GM12878 (cell line): ENCODE data around the gene MYOCD. TPM values are rescaled to one million over a fixed set of nuclear protein-coding genes. Genes with fewer than 3 reads are reported as not detected.

Source experiments
- ATAC-seq: fragments of 200-7000 bp; cut with Tn5 transposase; 3 replicates; pipeline ENCODE4 v1.9.1; 2020; ENCODE audit warnings: mild to moderate bottlenecking, moderate library complexity
- BruUV-seq: library from RNA; stranded (reverse); fragments of 400-500 nt; replicated peaks from 2 replicates; lab custom pipeline; 2021; lab: Mats Ljungman, UMichigan
- CTCF ChIA-PET: fragments of 300-600 bp; sonication (Branson Sonifier 250); formaldehyde crosslinking; extraction: SDS; loops from one replicate; lab custom pipeline; 2021; ENCODE audit warnings: inconsistent platforms; lab: Yijun Ruan, JAX
- POLR2A ChIA-PET: fragments of 350-600 bp; formaldehyde crosslinking; extraction: SDS; loops from one replicate; lab custom pipeline; 2021; ENCODE audit warnings: inconsistent platforms; lab: Charles Lee
- RAD21 ChIA-PET: fragments of 300-600 bp; sonication (Branson Sonifier 250); formaldehyde crosslinking; loops from one replicate; lab custom pipeline; 2023; ENCODE audit warnings: antibody characterized with exemption; ENCODE audit not compliant: unreplicated experiment; lab: Charles Lee
- SMC1A ChIA-PET: fragments of 300-600 bp; sonication (Branson Sonifier 250); formaldehyde crosslinking; loops from one replicate; lab custom pipeline; 2023; ENCODE audit not compliant: unreplicated experiment, uncharacterized antibody; lab: Charles Lee
- DNase-seq: peaks from one replicate; pipeline ENCODE4 v3.0.0-alpha.2; 2011; ENCODE audit warnings: low read depth, low spot score
- FAIRE-seq: peaks from 3 replicates; lab custom pipeline; 2011; peaks lifted over from hg19 to GRCh38; lab: Jason Lieb, UNC
- H2AFZ ChIP-seq: 2 replicates; pipeline ENCODE4 v1.6.0; 2011; ENCODE audit warnings: low read depth, low read length, control low read depth; ENCODE audit not compliant: control insufficient read depth
- H3K27ac ChIP-seq: 2 replicates; pipeline ENCODE4 v1.5.1; 2011; ENCODE audit warnings: control low read depth; ENCODE audit not compliant: control insufficient read depth, insufficient read depth
- H3K27me3 ChIP-seq, 2 experiments: replicated peaks in 1 of 2; 2 replicates each; pipeline versions ENCODE4 v1.6.0 to v1.6.1; 2011; ENCODE audit warnings: low read length in 1 of 2; ENCODE audit not compliant: control insufficient read depth in 2 of 2, insufficient read depth in 2 of 2
- H3K36me3 ChIP-seq, 2 experiments: 2 replicates each; pipeline ENCODE4 v1.5.1; 2011; ENCODE audit warnings: low read length in 1 of 2; ENCODE audit not compliant: control insufficient read depth in 2 of 2, insufficient read depth in 2 of 2
- H3K4me1 ChIP-seq: 2 replicates; pipeline ENCODE4 v1.6.1; 2011; ENCODE audit warnings: mild to moderate bottlenecking, low read length, moderate library complexity, mixed read lengths; ENCODE audit not compliant: control insufficient read depth, insufficient read depth
- H3K4me2 ChIP-seq: 2 replicates; pipeline ENCODE4 v1.6.0; 2011; ENCODE audit warnings: control low read depth; ENCODE audit not compliant: control insufficient read depth, insufficient read depth
- H3K4me3 ChIP-seq: fragments of 200-600 bp; sonication (generic); 2 replicates; pipeline ENCODE4 v1.5.1; 2016
- H3K79me2 ChIP-seq: 2 replicates; pipeline ENCODE4 v1.6.0; 2011; ENCODE audit warnings: low read length; ENCODE audit not compliant: control insufficient read depth, insufficient read depth
- H3K9ac ChIP-seq: 2 replicates; pipeline ENCODE4 v1.8.0; 2011; ENCODE audit warnings: low read length, control low read depth, mixed read lengths; ENCODE audit not compliant: control insufficient read depth, insufficient read depth
- H3K9me3 ChIP-seq: replicated peaks from 3 replicates; pipeline ENCODE4 v1.5.1; 2011; ENCODE audit warnings: mild to moderate bottlenecking, low read length; ENCODE audit not compliant: control insufficient read depth, insufficient read depth
- H4K20me1 ChIP-seq: 2 replicates; pipeline ENCODE4 v1.6.0; 2011; ENCODE audit not compliant: control insufficient read depth, insufficient read depth
- ASH2L ChIP-seq: fragments of 300-600, 200-600 bp; sonication (generic); IDR thresholded peaks from 2 replicates; pipeline ENCODE4 v1.6.1; 2017; ENCODE audit warnings: low read depth, mild to moderate bottlenecking, borderline replicate concordance
- FOS ChIP-seq: IDR thresholded peaks from 3 replicates; pipeline ENCODE4 v1.6.1; 2011; ENCODE audit warnings: borderline replicate concordance; ENCODE audit not compliant: insufficient read length; ENCODE audit errors: extremely low read depth
- LARP7 ChIP-seq: fragments of 450-650 bp; IDR thresholded peaks from 2 replicates; pipeline ENCODE4 v1.6.1; 2017; ENCODE audit warnings: mild to moderate bottlenecking
- NFXL1 ChIP-seq: fragments of 450-650 bp; IDR thresholded peaks from 2 replicates; pipeline ENCODE4 v1.6.1; 2017; ENCODE audit warnings: antibody characterized with exemption, mild to moderate bottlenecking, borderline replicate concordance
- POU2F2 ChIP-seq: IDR thresholded peaks from 3 replicates; pipeline ENCODE4 v1.6.1; 2011; ENCODE audit warnings: low read depth, mild to moderate bottlenecking, low read length, borderline replicate concordance
- RCOR1 ChIP-seq: conservative IDR thresholded peaks from 2 replicates; pipeline ENCODE4 v1.6.1; 2012; ENCODE audit warnings: low read depth, low read length, improper control_type of control experiment
- SIX5 ChIP-seq: IDR thresholded peaks from 2 replicates; pipeline ENCODE4 v1.6.1; 2011; ENCODE audit warnings: mild to moderate bottlenecking, low read depth, low read length, moderate library complexity; ENCODE audit not compliant: severe bottlenecking
- SMAD1 ChIP-seq: fragments of 450-650 bp; IDR thresholded peaks from 2 replicates; pipeline ENCODE4 v1.6.1; 2018; ENCODE audit warnings: mild to moderate bottlenecking, low read depth; ENCODE audit not compliant: partially characterized antibody
- SMC3 ChIP-seq: IDR thresholded peaks from 2 replicates; pipeline ENCODE4 v1.6.1; 2011; ENCODE audit warnings: low read length, improper control_type of control experiment, borderline replicate concordance
- SUPT20H ChIP-seq: IDR thresholded peaks from 2 replicates; pipeline ENCODE4 v1.6.1; 2011; ENCODE audit warnings: low read depth, mild to moderate bottlenecking, low read length, moderate library complexity, borderline replicate concordance; ENCODE audit not compliant: control insufficient read depth
- TAF1 ChIP-seq: IDR thresholded peaks from 2 replicates; pipeline ENCODE4 v1.6.1; 2011; ENCODE audit warnings: mild to moderate bottlenecking, low read depth, low read length, borderline replicate concordance
- ZBED1 ChIP-seq: IDR thresholded peaks from 2 replicates; pipeline ENCODE4 v1.6.1; 2016; ENCODE audit warnings: borderline replicate concordance
- WGBS: methylation state at CpG from one replicate; pipeline ENCODE4 v1.1.6; 2016; ENCODE audit warnings: low lambda C conversion rate; ENCODE audit not compliant: insufficient replicate concordance, insufficient coverage; ENCODE audit errors: missing lambda C conversion rate; 5-methylcytosine and 5-hydroxymethylcytosine counted together
- in situ Hi-C: fragments of 300-500 bp; cut with MboI; formaldehyde crosslinking; loops from 9 replicates; pipeline ENCODE4 v1.14.3; 2018; ENCODE audit warnings: mixed read lengths
- intact Hi-C: fragments of 100-400 bp; cut with micrococcal nuclease; formaldehyde crosslinking; loops from one replicate; pipeline ENCODE4 v1.14.2; 2022; ENCODE audit not compliant: unreplicated experiment
- polyA plus RNA-seq, 11 experiments: library from polyadenylated mRNA; depleted of rRNA in 4 of 11; unstranded in 6 of 11; stranded (reverse) in 5 of 11; fragments of >200 nt; fragmentation: Nextera tagmentation in 4 of 11; fragmentation: Illumina TruSeq in 1 of 11; extraction: Ambion mirVana in 4 of 11; extraction: Trizol in 1 of 11; gene quantifications; 1 replicate in 1 of 11; 2 replicates in 10 of 11; pipeline versions ENCODE4 v1.2.1 to v1.2.3, GENCODE V29; 2011 to 2016; ENCODE audit warnings: inconsistent platforms in 2 of 11, missing spikeins in 2 of 11, low read depth in 1 of 11
- total RNA-seq, 4 experiments: library from RNA; depleted of rRNA in 3 of 4; stranded (reverse); fragments of >200 nt in 3 of 4; fragmentation: Illumina TruSeq in 1 of 4; extraction: Trizol in 1 of 4; gene quantifications; 2 replicates each; pipeline versions ENCODE4 v1.2.1 to v1.2.3, GENCODE V29; 2013 to 2021
- TF ChIP-seq, protein P1 (sequence below): fragments of 450-650 bp; IDR thresholded peaks from 2 replicates; pipeline ENCODE4 v1.6.1; 2017; ENCODE audit warnings: mild to moderate bottlenecking, low read depth, inconsistent platforms; ENCODE audit not compliant: poor library complexity, severe bottlenecking
- TF ChIP-seq, protein P2 (sequence below): IDR thresholded peaks from 2 replicates; pipeline ENCODE4 v1.6.1; 2011; ENCODE audit warnings: mild to moderate bottlenecking, low read depth, low read length, moderate library complexity; ENCODE audit not compliant: insufficient replicate concordance

The MYOCD gene
- total and polyA plus RNA-seq, 10 of the 15 experiments (the other 5 are each of a cell fraction or from before 2014, with no cell fraction given) = not detected

DNA sequence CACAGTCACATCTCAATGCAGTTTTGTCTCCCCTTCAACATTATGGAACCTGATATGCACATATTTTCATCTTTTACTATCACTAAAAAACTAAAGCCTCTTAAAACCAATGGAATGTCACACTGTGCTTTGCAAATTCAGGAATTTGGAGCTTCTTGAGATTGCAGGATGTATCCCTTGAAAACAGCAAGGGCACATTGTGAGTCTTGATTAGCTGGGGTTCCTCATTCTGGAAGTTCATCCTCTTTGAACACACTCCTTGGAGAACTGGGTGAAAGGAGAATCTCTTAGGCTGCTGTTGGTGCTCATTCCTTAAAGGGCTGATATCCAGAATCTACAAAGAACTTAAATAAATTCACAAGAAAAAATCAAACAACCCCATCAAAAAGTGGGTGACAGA lies 21.1 kb upstream of the MYOCD start (continued):
- TF ChIP-seq, protein P1, sequence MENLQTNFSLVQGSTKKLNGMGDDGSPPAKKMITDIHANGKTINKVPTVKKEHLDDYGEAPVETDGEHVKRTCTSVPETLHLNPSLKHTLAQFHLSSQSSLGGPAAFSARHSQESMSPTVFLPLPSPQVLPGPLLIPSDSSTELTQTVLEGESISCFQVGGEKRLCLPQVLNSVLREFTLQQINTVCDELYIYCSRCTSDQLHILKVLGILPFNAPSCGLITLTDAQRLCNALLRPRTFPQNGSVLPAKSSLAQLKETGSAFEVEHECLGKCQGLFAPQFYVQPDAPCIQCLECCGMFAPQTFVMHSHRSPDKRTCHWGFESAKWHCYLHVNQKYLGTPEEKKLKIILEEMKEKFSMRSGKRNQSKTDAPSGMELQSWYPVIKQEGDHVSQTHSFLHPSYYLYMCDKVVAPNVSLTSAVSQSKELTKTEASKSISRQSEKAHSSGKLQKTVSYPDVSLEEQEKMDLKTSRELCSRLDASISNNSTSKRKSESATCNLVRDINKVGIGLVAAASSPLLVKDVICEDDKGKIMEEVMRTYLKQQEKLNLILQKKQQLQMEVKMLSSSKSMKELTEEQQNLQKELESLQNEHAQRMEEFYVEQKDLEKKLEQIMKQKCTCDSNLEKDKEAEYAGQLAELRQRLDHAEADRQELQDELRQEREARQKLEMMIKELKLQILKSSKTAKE = no peak
- TF ChIP-seq NFXL1 (no peak), FOS (no peak)

DNA sequence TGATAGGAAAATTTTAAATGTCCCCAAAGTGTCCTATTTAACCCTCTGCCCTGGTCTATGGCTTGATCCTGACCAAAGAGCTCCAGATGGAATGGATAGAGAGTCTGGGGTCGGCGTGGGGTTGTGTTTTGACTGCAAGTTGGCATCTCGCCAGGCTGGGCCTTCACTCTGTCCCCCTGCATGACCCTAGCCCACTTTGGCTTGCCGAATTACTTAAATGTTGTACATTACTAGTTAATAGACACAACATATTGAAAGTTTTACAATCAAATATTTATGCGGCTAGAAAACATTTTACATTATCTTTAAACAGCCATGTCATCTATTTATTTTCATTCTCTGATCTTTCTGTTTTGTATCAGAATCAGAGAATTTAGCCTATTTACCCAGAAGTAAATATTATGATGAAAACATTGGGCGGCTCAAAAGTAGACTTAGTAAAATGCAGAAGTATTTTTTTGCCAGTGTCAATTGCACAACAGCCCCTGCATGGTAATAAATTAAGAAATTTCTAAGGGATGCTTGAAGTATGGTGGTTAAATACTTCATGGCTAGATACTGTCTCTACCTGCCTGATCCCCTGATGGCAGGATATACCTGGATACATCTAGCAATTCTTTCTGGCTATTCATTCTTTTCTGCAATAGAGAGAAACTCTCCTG lies 18.8 kb upstream of the MYOCD start:
- Histone ChIP-seq H3K27ac (no peak overlapping the region), H3K27me3 (no peaks in the 10 kb centered on the region; a peak in 1 of 4 replicates), H3K9ac (no peak overlapping the region), H4K20me1 (no peaks in the 10 kb centered on the region), H3K4me1 (no peaks in the 10 kb centered on the region), H3K79me2 (no peaks in the 10 kb centered on the region), H3K36me3 (no peaks in the 10 kb centered on the region), H3K4me2 (no peak overlapping the region), H3K4me3 (no peak overlapping the region), H2AFZ (no peak overlapping the region), H3K9me3 (no peaks in the 10 kb centered on the region; the same call in 2 of the 3 replicates)
- intact Hi-C loops (no loop called here), in situ Hi-C loops (no loop called here)
- ChIA-PET RAD21 (no interaction called here), CTCF (no interaction called here), SMC1A (no interaction called here), POLR2A (no interaction called here)
- DNase-seq = no peak
- 28% methylated on average over 6 of the region's 6 CpGs for WGBS
- no peak for ATAC-seq
- no peak for FAIRE-seq
- no TSS peak for BruUV-seq
- no peak for TF ChIP-seq POU2F2
- TF ChIP-seq TAF1 = no peak
- no peak for TF ChIP-seq SUPT20H
- no peak for TF ChIP-seq SMC3
- TF ChIP-seq, protein P2, sequence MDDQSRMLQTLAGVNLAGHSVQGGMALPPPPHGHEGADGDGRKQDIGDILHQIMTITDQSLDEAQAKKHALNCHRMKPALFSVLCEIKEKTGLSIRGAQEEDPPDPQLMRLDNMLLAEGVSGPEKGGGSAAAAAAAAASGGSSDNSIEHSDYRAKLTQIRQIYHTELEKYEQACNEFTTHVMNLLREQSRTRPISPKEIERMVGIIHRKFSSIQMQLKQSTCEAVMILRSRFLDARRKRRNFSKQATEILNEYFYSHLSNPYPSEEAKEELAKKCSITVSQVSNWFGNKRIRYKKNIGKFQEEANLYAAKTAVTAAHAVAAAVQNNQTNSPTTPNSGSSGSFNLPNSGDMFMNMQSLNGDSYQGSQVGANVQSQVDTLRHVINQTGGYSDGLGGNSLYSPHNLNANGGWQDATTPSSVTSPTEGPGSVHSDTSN = no peak
- TF ChIP-seq LARP7 = no peak
- TF ChIP-seq SIX5 = no peak
- TF ChIP-seq ASH2L = no peak
- TF ChIP-seq SMAD1 = no peak
- no peak for TF ChIP-seq ZBED1
- TF ChIP-seq RCOR1 = no peak
